HPDE6-E6E7 (cell line): ENCODE measurements around the gene EFEMP2.
A peak's percentile ranks its signal among the peaks of the same experiment; 100 is the strongest.

Source experiments
- DNase-seq: peaks from one replicate; pipeline ENCODE4 v3.0.0; 2011; ENCODE audit warnings: missing footprints; ENCODE audit errors: extremely low spot score

The EFEMP2 gene

DNA sequence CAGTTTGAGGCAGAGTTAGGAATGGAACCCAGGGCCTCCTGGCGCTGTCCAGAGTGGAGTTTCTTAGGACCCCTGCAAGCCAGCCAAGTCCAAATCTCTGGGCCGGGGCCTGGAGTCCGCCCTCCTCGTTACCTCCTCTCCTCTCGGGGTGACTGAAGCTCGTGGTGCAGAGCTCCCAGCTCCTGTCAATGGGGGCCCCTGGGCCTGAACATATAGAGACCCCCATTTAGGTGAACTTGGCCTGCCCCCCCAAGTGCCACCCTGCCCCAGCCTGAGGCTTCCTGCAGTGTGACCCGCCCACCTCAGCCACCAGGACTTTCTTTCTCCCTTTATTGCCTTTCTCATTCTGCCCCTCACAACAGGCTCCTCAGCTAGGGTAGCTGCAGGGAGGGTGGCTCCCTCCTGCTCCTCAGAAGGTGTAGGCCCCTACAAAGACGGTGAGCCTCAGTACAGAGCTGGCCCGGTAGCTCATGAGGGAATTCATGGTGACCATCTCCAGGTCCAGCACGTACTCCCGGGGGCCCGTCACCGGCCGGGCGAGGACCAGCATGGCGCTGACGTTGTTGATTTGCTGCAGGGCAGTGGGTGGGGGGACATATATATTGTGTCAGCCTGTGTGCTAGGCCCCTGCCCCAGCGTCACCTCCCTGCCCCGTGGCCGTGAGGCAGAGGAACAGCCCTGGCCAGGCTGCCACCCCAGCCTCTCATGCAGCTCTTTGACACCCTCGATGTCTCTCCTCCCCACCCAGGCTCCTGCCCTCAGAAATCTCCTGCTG is 5.9 kb downstream of the EFEMP2 start:
- DNase-seq: no peak

GRCh38 chr11:65865550-65866172 is 6.9 kb downstream of the EFEMP2 start:
- DNase-seq: no peak

GRCh38 chr11:65864706-65865471 is 7.7 kb downstream of the EFEMP2 start:
- no peak for DNase-seq

DNA sequence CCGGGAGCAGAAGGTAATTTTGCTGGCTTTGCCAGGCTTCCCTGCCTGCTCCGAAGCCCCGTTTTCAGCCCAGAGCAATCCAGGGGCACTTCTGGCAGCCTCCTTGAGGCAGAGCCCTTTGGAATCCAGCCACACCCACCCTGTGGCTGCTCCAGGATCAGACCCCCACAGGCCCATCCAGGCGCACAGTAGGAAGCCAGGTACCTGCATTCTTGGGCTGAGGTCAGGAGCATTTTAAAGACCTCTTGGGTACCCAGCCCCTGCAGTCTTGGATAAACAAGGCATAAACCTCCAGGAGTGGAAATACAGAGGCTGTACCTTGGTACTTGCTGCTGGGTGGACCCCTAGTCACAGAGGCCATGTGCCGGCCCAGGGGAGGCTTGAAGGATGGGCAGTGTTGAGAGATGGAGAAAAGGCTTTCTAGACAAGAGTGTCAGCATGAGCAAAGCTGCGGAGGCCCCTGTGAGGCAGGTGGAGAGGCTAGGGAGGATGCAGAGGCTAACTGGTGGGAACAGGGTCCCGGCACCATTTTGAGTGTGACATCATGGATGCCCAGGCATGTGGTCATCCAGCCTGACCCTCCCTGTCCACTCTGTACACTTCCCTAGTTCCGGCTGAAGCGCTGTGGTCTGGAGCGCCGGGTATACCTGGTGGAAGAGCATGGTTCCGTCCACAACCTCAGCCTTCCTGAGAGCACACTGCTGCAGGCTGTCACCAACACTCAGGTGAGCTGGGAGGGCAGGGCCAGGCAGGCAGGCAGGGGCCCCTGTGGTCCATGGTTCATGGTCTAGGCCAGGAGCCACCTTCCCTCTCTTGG is 8.5 kb downstream of the EFEMP2 start:
- no peak for DNase-seq

GRCh38 chr11:65862941-65863888 is 9.4 kb downstream of the EFEMP2 start:
- no peak for DNase-seq

- DNase-seq: no peak
Measured at GRCh38 chr11:65862191-65862735, 10.3 kb downstream of the EFEMP2 start.

GRCh38 chr11:65861533-65862183 is 10.9 kb downstream of the EFEMP2 start:
- no peak for DNase-seq

DNA sequence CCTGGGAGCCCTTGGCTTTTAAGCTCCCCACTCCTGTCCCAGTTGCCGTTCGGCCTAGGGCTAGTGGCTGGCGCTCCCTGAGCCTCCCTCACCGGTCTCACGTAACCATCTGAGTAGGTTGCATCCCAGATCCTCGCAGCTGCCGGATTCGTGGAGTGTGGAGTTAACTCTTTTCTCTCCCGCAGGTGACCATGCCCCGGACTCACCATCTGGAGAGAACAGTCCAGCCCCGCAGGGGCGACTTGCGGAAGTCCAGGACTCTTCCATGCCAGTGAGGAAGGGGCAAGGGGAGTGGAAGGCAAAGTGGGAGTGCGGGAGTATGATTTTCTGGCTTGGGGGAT is 11.5 kb downstream of the EFEMP2 start:
- no peak for DNase-seq

DNA sequence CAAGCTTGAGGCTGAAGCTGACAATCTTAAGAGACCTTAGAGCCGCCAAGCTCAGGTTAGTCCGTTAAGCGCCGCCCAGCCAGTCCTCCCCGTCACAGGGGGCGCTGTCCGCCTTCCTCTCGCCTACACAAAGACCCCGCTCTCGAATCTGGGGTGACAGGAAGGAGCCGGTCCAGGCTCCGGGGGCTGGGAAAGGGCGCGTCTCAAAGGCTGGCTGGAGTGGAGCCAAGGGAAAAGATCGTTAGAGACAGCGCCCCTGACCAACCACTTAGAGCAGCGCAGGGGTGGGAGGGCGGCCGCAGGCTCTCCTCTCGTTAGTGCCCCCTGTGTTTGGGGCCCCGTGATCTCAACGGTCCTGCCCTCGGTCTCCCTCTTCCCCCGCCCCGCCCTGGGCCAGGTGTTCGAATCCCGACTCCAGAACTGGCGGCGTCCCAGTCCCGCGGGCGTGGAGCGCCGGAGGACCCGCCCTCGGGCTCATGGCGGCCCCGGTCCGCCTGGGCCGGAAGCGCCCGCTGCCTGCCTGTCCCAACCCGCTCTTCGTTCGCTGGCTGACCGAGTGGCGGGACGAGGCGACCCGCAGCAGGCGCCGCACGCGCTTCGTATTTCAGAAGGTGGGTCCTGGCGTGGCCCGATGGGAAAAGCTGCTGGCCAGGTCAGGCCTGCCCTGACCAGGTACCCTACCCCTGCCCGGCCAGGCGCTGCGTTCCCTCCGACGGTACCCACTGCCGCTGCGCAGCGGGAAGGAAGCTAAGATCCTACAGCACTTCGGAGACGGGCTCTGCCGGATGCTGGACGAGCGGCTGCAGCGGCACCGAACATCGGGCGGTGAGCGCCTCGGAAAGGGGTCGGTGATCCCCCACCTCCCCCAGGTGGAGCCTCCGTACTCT is 12.1 kb downstream of the EFEMP2 start, which contains the start of gene MUS81:
Gene MUS81, plus strand, starts transcription at position 156 of the 887 bp plus-strand sequence. Its CDS starts 321 bp downstream, at position 477.
- peak; percentile 92 for DNase-seq

DNA sequence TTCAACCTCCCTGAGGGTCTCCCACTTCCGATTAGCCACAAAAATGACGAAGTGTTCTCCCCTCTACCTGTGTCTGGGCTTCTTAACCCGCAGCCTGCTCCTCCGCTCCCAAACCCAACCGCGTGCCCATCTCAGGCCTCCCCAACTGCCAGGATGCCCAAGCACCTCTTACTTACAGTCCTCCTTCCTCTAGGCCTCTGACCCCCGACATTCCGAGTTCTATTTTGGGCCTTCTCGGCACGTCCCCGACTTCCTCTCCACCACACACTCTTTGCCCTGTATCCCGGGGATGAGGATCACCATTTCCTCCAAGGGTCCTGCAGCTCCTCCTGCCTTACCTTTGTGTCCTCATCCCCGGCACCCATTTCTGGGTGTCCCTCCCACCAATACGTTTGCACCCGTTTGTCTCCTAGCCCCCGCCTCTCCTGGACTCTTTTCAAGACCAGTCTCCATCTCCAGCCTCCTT is 12.8 kb downstream of the EFEMP2 start:
- no peak for DNase-seq

- DNase-seq: peak; percentile 86
Measured at GRCh38 chr11:65859095-65859811, 13.3 kb downstream of the EFEMP2 start.

DNA sequence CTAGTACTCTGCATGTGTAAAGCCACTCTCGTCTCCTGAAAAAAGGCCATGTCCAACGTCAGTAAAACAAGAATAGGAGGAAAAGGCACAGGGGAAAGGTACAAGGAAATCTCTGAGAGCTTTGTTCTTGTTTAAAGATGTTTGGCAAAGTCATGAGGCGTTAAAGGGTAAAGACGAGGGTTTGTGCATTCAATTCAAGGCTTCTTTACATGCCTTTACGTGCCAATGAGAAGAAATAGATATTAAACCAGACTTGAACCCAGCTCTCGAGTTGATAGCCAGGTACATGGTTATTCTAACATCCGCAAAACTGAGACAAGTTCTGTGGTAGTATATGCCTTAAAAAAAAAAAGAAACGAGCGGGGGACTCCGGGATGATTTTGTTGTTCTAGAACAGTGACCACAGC is 13.9 kb downstream of the EFEMP2 start:
- DNase-seq: no peak

DNA sequence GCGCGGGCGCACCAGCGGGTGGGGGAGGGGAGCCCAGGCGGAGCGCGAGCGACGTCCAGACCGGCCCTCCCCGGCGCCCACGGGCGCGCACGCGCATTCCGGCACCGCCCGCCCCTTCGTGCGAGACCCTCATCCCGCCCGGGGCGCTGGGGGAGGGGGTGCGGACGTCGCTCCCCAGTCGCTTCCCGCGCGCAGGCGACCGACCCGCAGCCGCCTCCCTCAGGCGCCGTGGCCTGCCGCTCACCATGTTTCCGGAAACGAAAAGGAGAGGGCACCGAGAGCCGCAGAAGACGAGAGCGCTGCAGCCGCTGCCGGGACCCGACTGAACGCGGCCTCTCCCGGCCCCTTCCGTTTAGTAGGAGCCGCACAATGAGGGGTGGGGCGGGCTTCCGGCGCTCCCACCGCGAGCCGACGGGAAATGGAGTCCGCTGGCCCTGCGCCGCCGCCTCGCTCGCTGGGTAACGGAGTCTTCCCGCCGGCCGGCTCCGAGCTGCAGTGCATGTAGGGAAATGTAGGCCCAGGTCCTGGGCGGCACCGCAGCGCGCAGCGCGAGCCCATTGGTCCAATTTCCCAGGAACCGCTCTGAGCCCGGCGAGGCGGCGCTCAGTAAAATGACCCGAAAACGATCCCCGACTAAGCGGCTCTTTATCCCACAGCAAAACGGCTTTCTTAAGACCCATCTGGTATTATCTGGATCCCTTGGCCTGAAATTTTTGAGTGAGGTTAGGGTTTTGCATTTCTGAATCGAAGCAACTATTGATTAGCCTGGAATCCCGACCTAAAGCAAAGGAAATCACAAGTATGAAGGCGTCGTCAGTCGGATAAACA is 14.5 kb downstream of the EFEMP2 start, which contains the start of gene CFL1:
Gene CFL1, minus strand, starts transcription at position 328 of the 828 bp plus-strand sequence. Its CDS starts 81 bp downstream, at position 247.
- peak; percentile 85 for DNase-seq

GRCh38 chr11:65857500-65857852 is 15.1 kb downstream of the EFEMP2 start:
- DNase-seq: no peak

DNA sequence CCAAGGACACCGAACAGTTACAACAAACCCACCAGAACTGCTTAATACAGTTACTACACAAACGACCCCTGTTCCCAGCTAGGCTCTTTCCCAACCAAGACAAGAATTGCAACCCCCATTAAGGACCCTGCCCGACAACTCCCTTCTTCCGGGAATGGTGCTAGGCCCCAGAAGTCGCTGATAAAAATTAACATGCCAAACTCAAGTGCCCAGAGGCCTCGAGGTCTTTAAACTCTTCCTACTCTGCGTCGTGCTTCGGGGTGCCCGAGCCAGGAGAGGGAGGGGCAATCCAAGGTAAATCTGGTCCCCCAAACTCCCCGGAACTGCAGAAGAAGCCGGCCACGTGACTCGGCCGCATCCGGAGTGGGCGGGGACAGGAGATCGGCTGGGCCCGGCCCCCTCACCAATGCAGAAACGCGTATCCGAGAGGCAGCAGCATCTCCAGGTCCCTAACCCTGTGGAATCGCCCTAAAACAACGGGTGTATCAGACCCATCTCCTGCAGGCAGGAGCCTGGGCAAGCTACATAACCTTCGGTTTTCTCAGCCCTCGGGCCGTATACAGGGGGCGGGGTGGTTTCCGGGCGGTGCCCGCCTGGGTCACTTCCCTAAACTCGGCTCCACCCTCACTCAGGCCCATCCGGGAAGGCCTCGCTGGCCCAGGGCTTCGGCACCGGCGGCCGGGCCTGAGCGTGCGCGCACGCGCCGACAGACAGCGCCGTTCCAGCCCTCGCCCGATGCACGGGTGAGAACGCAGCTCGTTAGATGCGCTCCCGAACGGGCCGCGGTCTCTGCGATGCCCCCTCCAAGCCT is 15.7 kb downstream of the EFEMP2 start:
- DNase-seq: no peak

DNA sequence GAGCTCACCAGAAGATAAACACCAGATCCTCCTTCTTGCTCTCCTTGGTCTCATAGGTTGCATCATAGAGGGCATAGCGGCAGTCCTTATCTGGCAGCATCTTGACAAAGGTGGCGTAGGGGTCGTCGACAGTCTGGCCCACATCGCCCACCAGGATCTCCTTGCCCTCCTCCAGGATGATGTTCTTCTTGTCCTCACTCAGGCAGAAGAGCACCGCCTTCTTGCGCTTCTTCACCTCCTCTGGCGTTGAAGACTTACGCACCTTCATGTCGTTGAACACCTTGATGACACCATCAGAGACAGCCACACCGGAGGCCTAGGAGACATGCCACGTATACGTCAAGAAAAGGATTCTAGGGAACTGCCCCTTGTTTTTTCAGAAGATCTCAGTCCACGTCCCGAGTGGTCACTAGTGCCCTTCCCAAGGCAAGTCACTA is 16.7 kb downstream of the EFEMP2 start:
- no peak for DNase-seq
